OCI-LY7 (cell line): ENCODE results near the gene GALNT2. TPM values are rescaled to one million over a fixed set of nuclear protein-coding genes. Genes with fewer than 3 reads are reported as not detected.

Experiments used
- BruUV-seq: library from RNA; stranded (reverse); fragments of 400-500 nt; replicated peaks from 2 replicates; lab custom pipeline; 2021; lab: Mats Ljungman, UMichigan
- CTCF ChIA-PET: fragments of 300-600 bp; sonication (Branson Sonifier 250); formaldehyde crosslinking; loops from one replicate; lab custom pipeline; 2022; ENCODE audit warnings: antibody characterized with exemption; ENCODE audit not compliant: unreplicated experiment; lab: Charles Lee
- POLR2A ChIA-PET: fragments of 300-600 bp; sonication (Branson Sonifier 250); formaldehyde crosslinking; loops from one replicate; lab custom pipeline; 2022; ENCODE audit warnings: antibody characterized with exemption; lab: Charles Lee
- DNase-seq: peaks from one replicate; pipeline ENCODE4 v3.0.0-alpha.2; 2015; ENCODE audit warnings: low spot score
- H2AFZ ChIP-seq: fragments of 200-600 bp; sonication (generic), shearing (Covaris generic); 2 replicates; pipeline ENCODE4 v1.6.1; 2014; ENCODE audit warnings: mild to moderate bottlenecking, antibody characterized with exemption, low read length, moderate library complexity
- H3K27ac ChIP-seq: fragments of 200-600 bp; sonication (generic); 2 replicates; pipeline ENCODE4 v1.5.1; 2014; ENCODE audit warnings: mixed run types, low read depth, mild to moderate bottlenecking, moderate library complexity, low read length, inconsistent platforms; ENCODE audit not compliant: poor library complexity, severe bottlenecking
- H3K36me3 ChIP-seq: fragments of 200-600 bp; sonication (generic); 2 replicates; pipeline ENCODE4 v1.6.1; 2014; ENCODE audit warnings: mild to moderate bottlenecking, antibody characterized with exemption, low read length, moderate library complexity, mixed read lengths; ENCODE audit not compliant: insufficient read depth
- H3K4me1 ChIP-seq: fragments of 200-600 bp; sonication (generic); 2 replicates; pipeline ENCODE4 v1.5.1; 2014; ENCODE audit warnings: mild to moderate bottlenecking, low read length; ENCODE audit not compliant: insufficient read depth, poor library complexity, severe bottlenecking
- H3K4me2 ChIP-seq: fragments of 200-600 bp; sonication (generic); 2 replicates; pipeline ENCODE4 v1.6.1; 2014; ENCODE audit warnings: mild to moderate bottlenecking, low read length
- H3K4me3 ChIP-seq: fragments of 200-600 bp; sonication (generic); 2 replicates; pipeline ENCODE4 v1.5.1; 2014; ENCODE audit warnings: mild to moderate bottlenecking, low read depth, low read length; ENCODE audit not compliant: poor library complexity, severe bottlenecking
- H3K79me2 ChIP-seq: fragments of 200-600 bp; sonication (generic); 2 replicates; pipeline ENCODE4 v1.6.1; 2016; ENCODE audit warnings: low read depth, mild to moderate bottlenecking, low read length, moderate library complexity, mixed read lengths; ENCODE audit not compliant: insufficient read depth
- H3K9me2 ChIP-seq: fragments of 200-600 bp; sonication (generic); 2 replicates; pipeline ENCODE4 v1.6.1; 2016; ENCODE audit warnings: mild to moderate bottlenecking, low read length, mixed read lengths; ENCODE audit not compliant: insufficient read depth
- H3K9me3 ChIP-seq: fragments of 200-600 bp; sonication (generic); 2 replicates; pipeline ENCODE4 v1.6.1; 2014; ENCODE audit warnings: mild to moderate bottlenecking, mixed run types, low read length, mixed read lengths
- H4K20me1 ChIP-seq: fragments of 200-600 bp; sonication (generic); 2 replicates; pipeline ENCODE4 v1.6.1; 2014; ENCODE audit warnings: mild to moderate bottlenecking, antibody characterized with exemption, low read length, moderate library complexity, mixed read lengths; ENCODE audit not compliant: insufficient read depth
- EZH2phosphoT487 ChIP-seq: fragments of 200-600 bp; sonication (generic); IDR thresholded peaks from 2 replicates; pipeline ENCODE4 v1.6.1; 2018; ENCODE audit warnings: low read depth, borderline replicate concordance, mild to moderate bottlenecking, mixed run types, antibody characterized with exemption, low read length, moderate library complexity, mixed read lengths
- intact Hi-C: fragments of 100-400 bp; cut with micrococcal nuclease; formaldehyde crosslinking; loops from one replicate; pipeline ENCODE4 v1.10.0; 2022; ENCODE audit not compliant: unreplicated experiment
- total RNA-seq, 2 experiments: library from RNA; depleted of rRNA in 1 of 2; stranded (reverse); fragments of >200 nt in 1 of 2; shearing (Covaris generic) in 1 of 2; gene quantifications; 2 replicates each; pipeline ENCODE4 v1.2.3, GENCODE V29; 2014 to 2022
- TF ChIP-seq, protein P1 (sequence below): fragments of 200-600 bp; sonication (generic); conservative IDR thresholded peaks from 2 replicates; pipeline ENCODE4 v1.5.1; 2014; ENCODE audit warnings: mild to moderate bottlenecking, antibody characterized with exemption, low read length, moderate library complexity, mixed read lengths

The GALNT2 gene
- total RNA-seq, 2 experiments from 2014 or later: 29.9 to 67.3 TPM

DNA sequence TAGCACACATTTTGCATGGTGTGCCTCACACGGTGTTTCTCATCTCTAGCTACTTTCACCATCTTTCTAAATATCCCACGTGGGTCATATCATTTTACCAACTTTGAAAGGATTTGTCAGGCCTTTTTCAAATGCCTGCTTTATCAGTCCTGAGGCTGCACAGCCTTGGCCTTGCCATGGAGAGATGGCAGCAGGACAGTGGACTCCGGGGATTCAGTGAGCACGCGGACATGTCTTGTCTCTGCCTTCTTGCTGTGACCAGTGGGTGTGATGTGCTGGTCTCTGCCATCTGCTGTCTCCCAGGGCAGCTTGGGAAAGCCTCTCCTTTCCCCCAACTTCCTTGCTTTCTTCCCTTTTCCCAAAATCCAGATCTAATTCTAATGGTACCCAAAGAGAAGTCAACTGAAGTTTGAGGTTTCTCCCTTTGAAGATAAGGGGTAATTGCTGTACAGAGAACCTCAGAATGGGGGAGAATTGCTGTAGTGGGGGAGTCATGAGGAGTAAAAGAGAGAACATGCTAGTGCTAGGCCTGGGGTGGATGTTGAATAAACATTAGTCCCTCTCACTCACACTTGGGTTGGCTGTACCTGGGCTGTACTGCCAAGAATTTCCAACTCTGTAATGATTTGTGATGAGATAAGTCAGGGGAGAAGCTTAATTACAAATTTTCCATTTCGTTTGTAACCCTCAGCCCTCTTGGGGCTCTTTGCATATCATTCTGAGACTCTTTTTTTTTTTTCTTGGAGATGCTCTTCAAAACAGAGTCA lies 99.5 kb downstream of the GALNT2 start:
- DNase-seq: no peak
- Histone ChIP-seq H3K79me2 (peaks cover 26% of the 10 kb centered on the region; the same call in 1 of the 2 replicates), H3K9me2 (no peaks in the 10 kb centered on the region), H3K36me3 (0 out of 2 replicates have a peak, but pooled peaks cover 3% of the 10 kb centered on the region), H3K9me3 (no peaks in the 10 kb centered on the region), H3K4me3 (no peak overlapping the region), H3K4me2 (no peak overlapping the region), H3K4me1 (peaks cover 42% of the 10 kb centered on the region), H4K20me1 (no peaks in the 10 kb centered on the region), H2AFZ (no peak overlapping the region), H3K27ac (no peak overlapping the region)
- POLR2A ChIA-PET: interaction anchor here (0.5 to 1.0 kb wide), 4 partner anchors 12 to 22 kb away, joined by 3 to 4 read pairs (median 3); no protein-coding TSS in a partner anchor
- BruUV-seq: no TSS peak
- TF ChIP-seq EZH2phosphoT487: no peak
- TF ChIP-seq, protein P1, sequence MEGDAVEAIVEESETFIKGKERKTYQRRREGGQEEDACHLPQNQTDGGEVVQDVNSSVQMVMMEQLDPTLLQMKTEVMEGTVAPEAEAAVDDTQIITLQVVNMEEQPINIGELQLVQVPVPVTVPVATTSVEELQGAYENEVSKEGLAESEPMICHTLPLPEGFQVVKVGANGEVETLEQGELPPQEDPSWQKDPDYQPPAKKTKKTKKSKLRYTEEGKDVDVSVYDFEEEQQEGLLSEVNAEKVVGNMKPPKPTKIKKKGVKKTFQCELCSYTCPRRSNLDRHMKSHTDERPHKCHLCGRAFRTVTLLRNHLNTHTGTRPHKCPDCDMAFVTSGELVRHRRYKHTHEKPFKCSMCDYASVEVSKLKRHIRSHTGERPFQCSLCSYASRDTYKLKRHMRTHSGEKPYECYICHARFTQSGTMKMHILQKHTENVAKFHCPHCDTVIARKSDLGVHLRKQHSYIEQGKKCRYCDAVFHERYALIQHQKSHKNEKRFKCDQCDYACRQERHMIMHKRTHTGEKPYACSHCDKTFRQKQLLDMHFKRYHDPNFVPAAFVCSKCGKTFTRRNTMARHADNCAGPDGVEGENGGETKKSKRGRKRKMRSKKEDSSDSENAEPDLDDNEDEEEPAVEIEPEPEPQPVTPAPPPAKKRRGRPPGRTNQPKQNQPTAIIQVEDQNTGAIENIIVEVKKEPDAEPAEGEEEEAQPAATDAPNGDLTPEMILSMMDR: no peak
- CTCF ChIA-PET: interaction anchor here (0.8 kb wide), 1 partner anchor 16 kb away, joined by 3 read pairs; no protein-coding TSS in a partner anchor
- intact Hi-C loops: loop anchor here (1.0 to 10.0 kb wide), 6 partner anchors 43 to 504 kb away; partner anchors contain the start of gene GALNT2

DNA sequence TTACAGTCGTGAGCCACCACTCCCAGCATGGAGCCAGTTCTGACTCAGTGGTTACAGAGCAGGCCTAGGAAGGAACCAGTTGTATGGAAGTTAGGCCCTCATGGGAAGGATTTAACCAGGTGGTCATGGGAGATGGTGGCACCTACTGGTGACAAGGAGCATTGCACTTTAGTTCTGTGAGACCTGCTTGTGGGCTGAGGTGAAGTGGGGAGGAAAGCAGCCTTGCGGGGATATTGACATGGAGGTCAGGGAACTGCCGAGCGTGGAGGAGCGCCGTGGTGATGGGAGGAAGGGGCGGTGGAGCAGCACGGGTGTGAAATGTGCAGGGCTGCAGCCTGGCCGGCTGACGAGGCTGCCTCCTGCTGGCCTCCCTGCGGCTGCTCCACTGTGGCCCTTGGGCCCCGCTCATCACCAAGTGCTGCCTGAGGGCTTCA lies 100.4 kb downstream of the GALNT2 start:
- no peak overlapping the region for H2AFZ ChIP-seq
- no peaks in the 10 kb centered on the region for H3K9me3 ChIP-seq
- ChIA-PET CTCF (interaction anchor here (0.8 kb wide), 1 partner anchor 15 kb away, joined by 3 read pairs; no protein-coding TSS in a partner anchor), POLR2A (interaction anchor here (0.8 to 1.0 kb wide), 2 partner anchors 13 to 34 kb away, joined by 4 read pairs; no protein-coding TSS in a partner anchor)
- H4K20me1 ChIP-seq: no peaks in the 10 kb centered on the region
- H3K4me3 ChIP-seq: no peak overlapping the region
- peak overlapping the region; percentile 34; the same call in 1 of the 2 replicates for H3K4me2 ChIP-seq
- BruUV-seq: no TSS peak
- no peak overlapping the region for H3K27ac ChIP-seq
- peaks cover 26% of the 10 kb centered on the region; the same call in 1 of the 2 replicates for H3K79me2 ChIP-seq
- TF ChIP-seq, protein P1: peak; percentile 92
- no peak for TF ChIP-seq EZH2phosphoT487
- intact Hi-C loops: loop anchor here (1.0 to 10.0 kb wide), 6 partner anchors 44 to 505 kb away; partner anchors contain the start of gene GALNT2
- H3K36me3 ChIP-seq: 0 out of 2 replicates have a peak, but pooled peaks cover 3% of the 10 kb centered on the region
- no peaks in the 10 kb centered on the region for H3K9me2 ChIP-seq
- peak; percentile 79 for DNase-seq
- peaks cover 42% of the 10 kb centered on the region for H3K4me1 ChIP-seq
